Activated T-cell treated with anti-CD3 and anti-CD28 coated beads, Interleukin-2, amount 50 U/mL, for 72 hours (primary cell): ENCODE results near the gene ARMC5. TPM values are rescaled to one million over a fixed set of nuclear protein-coding genes. Genes with fewer than 3 reads are reported as not detected.

Experiments
- ATAC-seq, 2 donors: fragments of 150-1000 bp; cut with Tn5 transposase; replicated peaks in 1 of 2; 2 replicates each; pipeline ENCODE4 v1.10.0; 2021; ENCODE audit warnings: moderate library complexity in 2 of 2, mild to moderate bottlenecking in 1 of 2
- DNase-seq, 2 donors: peaks; one replicate each; pipeline ENCODE4 v3.0.0; 2021 to 2022; ENCODE audit warnings: mixed read lengths in 1 of 2
- H3K27ac Mint-ChIP-seq: one replicate; pipeline ENCODE4 v1.8.0; 2022; ENCODE audit warnings: mild to moderate bottlenecking, moderate library complexity, mixed read lengths
- H3K27me3 Mint-ChIP-seq: one replicate; pipeline ENCODE4 v1.8.0; 2022; ENCODE audit warnings: low read depth, mixed read lengths
- H3K36me3 Mint-ChIP-seq, 2 donors: one replicate each; pipeline ENCODE4 v1.8.0; 2022; ENCODE audit warnings: mixed read lengths in 2 of 2, mild to moderate bottlenecking in 1 of 2; ENCODE audit not compliant: insufficient read depth in 2 of 2
- H3K4me1 Mint-ChIP-seq: one replicate; pipeline ENCODE4 v1.8.0; 2022; ENCODE audit warnings: low read depth, mixed read lengths
- H3K4me3 Mint-ChIP-seq, 2 donors: one replicate each; pipeline ENCODE4 v1.8.0; 2022; ENCODE audit warnings: mild to moderate bottlenecking in 2 of 2, mixed read lengths in 2 of 2, moderate library complexity in 2 of 2
- H3K9me3 Mint-ChIP-seq, 2 donors: one replicate each; pipeline ENCODE4 v1.8.0; 2022; ENCODE audit warnings: mixed read lengths in 2 of 2
- total RNA-seq, 2 donors: library from RNA; stranded (reverse); gene quantifications; one replicate each; pipeline ENCODE4 v1.2.3, GENCODE V29; 2022

Gene ARMC5
- total RNA-seq, 2 donors from 2014 or later: 11.2 to 12.2 TPM

- H3K27me3 Mint-ChIP-seq: no peaks in the 10 kb centered on the region
- H3K27ac Mint-ChIP-seq: peak overlapping the region; percentile 99
- peaks cover 3 to 4% of the 10 kb centered on the region in 2 donors for H3K36me3 Mint-ChIP-seq
- peaks cover 51% of the 10 kb centered on the region for H3K4me1 Mint-ChIP-seq
- H3K4me3 Mint-ChIP-seq: peak overlapping the region; percentile 89 to 90
- ATAC-seq: peak; percentile 83 to 85
- peak; percentile 100 for DNase-seq
- no peaks in the 10 kb centered on the region for H3K9me3 Mint-ChIP-seq
These were observed 633 bp downstream of the ARMC5 start for GRCh38 chr16:31459687-31460581.

GRCh38 chr16:31460582-31461002 is 1.3 kb downstream of the ARMC5 start:
- peak overlapping the region; percentile 94 for H3K27ac Mint-ChIP-seq

GRCh38 chr16:31461201-31461920 is 2.1 kb downstream of the ARMC5 start:
- Mint-ChIP-seq H3K27ac (no peak overlapping the region), H3K27me3 (no peaks in the 10 kb centered on the region), H3K4me1 (peaks cover 37% of the 10 kb centered on the region), H3K36me3 (peaks cover 3 to 4% of the 10 kb centered on the region in 2 donors), H3K9me3 (no peaks in the 10 kb centered on the region), H3K4me3 (peak overlapping the region in 1 of 2 donors; percentile 44)
- no peak for DNase-seq
- no peak for ATAC-seq

More at GRCh38 chr16:31460582-31461002, 1.3 kb downstream of the ARMC5 start:
- H3K9me3 Mint-ChIP-seq: no peaks in the 10 kb centered on the region
- ATAC-seq: no peak
- peaks cover 45% of the 10 kb centered on the region for H3K4me1 Mint-ChIP-seq
- peak overlapping the region; percentile 89 to 90 for H3K4me3 Mint-ChIP-seq
- no peaks in the 10 kb centered on the region for H3K27me3 Mint-ChIP-seq
- H3K36me3 Mint-ChIP-seq: peaks cover 3 to 4% of the 10 kb centered on the region in 2 donors
- DNase-seq: peak in 1 of 2 donors; percentile 33

- no peak overlapping the region for H3K4me3 Mint-ChIP-seq
- ATAC-seq: no peak
- no peaks in the 10 kb centered on the region for H3K9me3 Mint-ChIP-seq
- H3K4me1 Mint-ChIP-seq: peaks cover 34% of the 10 kb centered on the region
- H3K27me3 Mint-ChIP-seq: no peaks in the 10 kb centered on the region
- no peak for DNase-seq
- peaks cover 3 to 4% of the 10 kb centered on the region in 2 donors for H3K36me3 Mint-ChIP-seq
- H3K27ac Mint-ChIP-seq: no peak overlapping the region
These were observed 2.9 kb downstream of the ARMC5 start for GRCh38 chr16:31461921-31462804.

- no peak overlapping the region for H3K4me3 Mint-ChIP-seq
- ATAC-seq (no peak), DNase-seq (no peak)
- no peaks in the 10 kb centered on the region for H3K9me3 Mint-ChIP-seq
- H3K27me3 Mint-ChIP-seq: no peaks in the 10 kb centered on the region
- peaks cover 27% of the 10 kb centered on the region for H3K4me1 Mint-ChIP-seq
- H3K36me3 Mint-ChIP-seq: peaks cover 2 to 3% of the 10 kb centered on the region in 2 donors
- no peak overlapping the region for H3K27ac Mint-ChIP-seq
These were observed 5.1 kb downstream of the ARMC5 start for GRCh38 chr16:31464348-31464769.

- Mint-ChIP-seq H3K27me3 (no peaks in the 10 kb centered on the region), H3K9me3 (no peaks in the 10 kb centered on the region), H3K4me1 (peaks cover 27% of the 10 kb centered on the region), H3K36me3 (peaks cover 2 to 3% of the 10 kb centered on the region in 2 donors), H3K27ac (no peak overlapping the region), H3K4me3 (no peak overlapping the region)
- ATAC-seq (no peak), DNase-seq (no peak)
These were observed 5.5 kb downstream of the ARMC5 start for GRCh38 chr16:31464781-31465260.

- no peaks in the 10 kb centered on the region for H3K9me3 Mint-ChIP-seq
- ATAC-seq (no peak), DNase-seq (no peak)
- H3K27me3 Mint-ChIP-seq: peaks cover 2% of the 10 kb centered on the region
- peaks cover 17% of the 10 kb centered on the region for H3K4me1 Mint-ChIP-seq
- no peak overlapping the region for H3K4me3 Mint-ChIP-seq
- H3K27ac Mint-ChIP-seq: no peak overlapping the region
- H3K36me3 Mint-ChIP-seq: peaks cover 2 to 3% of the 10 kb centered on the region in 2 donors
These were observed 6.6 kb downstream of the ARMC5 start for GRCh38 chr16:31465788-31466370.

GRCh38 chr16:31466381-31466841 is 7.1 kb downstream of the ARMC5 start:
- no peak overlapping the region for H3K4me3 Mint-ChIP-seq
- ATAC-seq (no peak), DNase-seq (no peak)
- peaks cover 2 to 3% of the 10 kb centered on the region in 2 donors for H3K36me3 Mint-ChIP-seq
- H3K27me3 Mint-ChIP-seq: peaks cover 7% of the 10 kb centered on the region
- H3K27ac Mint-ChIP-seq: no peak overlapping the region
- H3K9me3 Mint-ChIP-seq: no peaks in the 10 kb centered on the region
- H3K4me1 Mint-ChIP-seq: peaks cover 12% of the 10 kb centered on the region

- ATAC-seq (no peak), DNase-seq (no peak)
- Mint-ChIP-seq H3K4me3 (no peak overlapping the region), H3K27ac (no peak overlapping the region), H3K9me3 (no peaks in the 10 kb centered on the region), H3K36me3 (peaks cover 2 to 3% of the 10 kb centered on the region in 2 donors), H3K27me3 (peaks cover 13% of the 10 kb centered on the region), H3K4me1 (peaks cover 11% of the 10 kb centered on the region)
These were observed 8.0 kb downstream of the ARMC5 start for GRCh38 chr16:31467151-31467773.

- H3K27ac Mint-ChIP-seq: no peak overlapping the region
- no peak for DNase-seq
- H3K4me1 Mint-ChIP-seq: peaks cover 17% of the 10 kb centered on the region
- no peaks in the 10 kb centered on the region for H3K9me3 Mint-ChIP-seq
- peaks cover 19% of the 10 kb centered on the region for H3K27me3 Mint-ChIP-seq
- no peak for ATAC-seq
- H3K36me3 Mint-ChIP-seq: peaks cover 1 to 3% of the 10 kb centered on the region in 2 donors
- H3K4me3 Mint-ChIP-seq: no peak overlapping the region
These were observed 8.6 kb downstream of the ARMC5 start for GRCh38 chr16:31467858-31468257.

GRCh38 chr16:31470615-31471014 is 11.3 kb downstream of the ARMC5 start:
- DNase-seq: no peak
- Mint-ChIP-seq H3K27ac (no peak overlapping the region), H3K4me1 (peaks cover 18% of the 10 kb centered on the region), H3K36me3 (peaks cover 0 to 3% of the 10 kb centered on the region in 2 donors), H3K4me3 (no peak overlapping the region), H3K27me3 (peaks cover 41% of the 10 kb centered on the region), H3K9me3 (no peaks in the 10 kb centered on the region)
- no peak for ATAC-seq
